Measurements from ENCODE around the gene OR11H7.
"Not testable (repeated sequence)": the region's sequence is repeated elsewhere in the genome, so short reads cannot be mapped to it uniquely, and the experiment has no call there.

Gene OR11H7

DNA sequence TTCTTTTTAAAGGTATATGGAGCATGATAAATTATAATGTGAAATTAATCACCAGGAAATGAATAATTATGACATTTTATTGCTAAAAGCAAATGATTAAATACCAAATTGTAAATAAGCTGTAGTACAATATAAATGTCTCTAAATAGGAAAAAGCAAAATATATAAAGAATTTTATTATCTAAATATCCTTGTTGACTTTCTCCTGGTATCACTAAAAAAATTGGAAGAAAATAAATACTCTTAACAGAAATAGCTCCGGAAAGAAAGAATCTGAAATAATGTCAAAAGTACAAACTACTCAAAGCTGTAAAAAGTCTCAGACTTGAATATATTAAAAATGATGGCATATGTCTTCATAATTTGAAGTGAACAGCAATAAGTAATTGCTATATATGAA, at the start of gene OR11H7:
TSS of gene OR11H7 (plus strand) at position 301 of the 400 bp plus-strand sequence.
- DNase-seq (ENCODE audit: low read depth in 2 of 2) = no peak

DNA sequence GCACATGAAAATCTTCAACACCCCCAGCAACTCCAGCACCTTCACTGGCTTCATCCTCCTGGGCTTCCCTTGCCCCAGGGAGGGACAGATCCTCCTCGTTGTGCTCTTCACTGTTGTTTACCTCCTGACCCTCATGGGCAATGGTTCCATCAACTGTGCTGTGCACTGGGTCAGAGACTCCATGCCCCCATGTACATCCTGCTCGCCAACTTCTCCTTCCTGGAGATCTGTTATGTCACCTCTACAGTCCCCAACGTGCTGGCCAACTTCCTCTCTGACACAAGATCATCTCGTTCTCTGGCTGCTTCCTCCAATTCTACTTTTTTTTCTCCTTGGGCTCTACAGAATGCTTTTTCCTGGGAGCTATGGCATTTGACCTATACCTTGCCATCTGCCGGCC, 49.6 kb upstream of the OR11H7 start:
- DNase-seq (ENCODE audit: low read depth in 2 of 2) = no peak

DNA sequence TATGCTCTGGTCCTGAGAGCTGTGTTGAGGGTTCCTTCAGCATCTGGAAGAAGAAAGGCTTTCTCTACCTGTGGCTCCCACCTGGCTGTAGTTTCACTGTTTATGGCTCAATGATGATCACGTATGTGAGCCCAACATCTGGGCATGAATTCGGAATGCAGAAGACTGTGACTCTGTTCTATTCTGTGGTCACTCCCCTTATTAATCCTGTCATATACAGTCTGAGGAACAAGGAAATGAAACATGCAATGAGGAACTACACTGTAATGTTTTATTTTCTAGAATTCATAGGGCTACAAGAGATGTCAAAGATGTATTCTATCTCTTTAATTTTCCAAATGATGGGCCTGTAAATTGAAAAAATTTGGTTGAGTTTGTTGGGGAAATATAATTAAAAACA, 48.9 kb upstream of the OR11H7 start:
- DNase-seq (ENCODE audit: low read depth in 2 of 2) = no peak

DNA sequence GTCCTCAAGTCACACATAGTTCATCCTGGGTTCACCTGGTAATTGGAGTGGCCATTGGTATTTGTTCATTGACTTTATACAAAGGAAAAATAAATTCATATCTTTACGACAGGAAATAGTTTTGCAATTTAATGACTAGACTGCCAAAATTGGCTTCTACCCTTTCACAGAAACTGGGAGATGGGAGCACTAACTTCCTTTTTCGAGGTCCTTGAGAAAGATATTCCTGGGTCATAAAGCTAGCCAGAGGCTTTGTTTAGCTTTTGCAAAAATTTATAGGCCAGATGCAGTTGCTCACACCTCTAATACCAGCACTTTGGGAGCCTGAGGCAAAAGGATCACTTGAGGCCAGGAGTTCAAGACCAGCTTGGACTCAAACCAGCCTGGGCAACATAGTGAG, 48.3 kb upstream of the OR11H7 start:
- DNase-seq (ENCODE audit: low read depth in 2 of 2) = no peak

- no peak for DNase-seq (ENCODE audit: low read depth in 2 of 2)
Measured at GRCh38 chr14:20184181-20184580, 44.6 kb upstream of the OR11H7 start.

DNA sequence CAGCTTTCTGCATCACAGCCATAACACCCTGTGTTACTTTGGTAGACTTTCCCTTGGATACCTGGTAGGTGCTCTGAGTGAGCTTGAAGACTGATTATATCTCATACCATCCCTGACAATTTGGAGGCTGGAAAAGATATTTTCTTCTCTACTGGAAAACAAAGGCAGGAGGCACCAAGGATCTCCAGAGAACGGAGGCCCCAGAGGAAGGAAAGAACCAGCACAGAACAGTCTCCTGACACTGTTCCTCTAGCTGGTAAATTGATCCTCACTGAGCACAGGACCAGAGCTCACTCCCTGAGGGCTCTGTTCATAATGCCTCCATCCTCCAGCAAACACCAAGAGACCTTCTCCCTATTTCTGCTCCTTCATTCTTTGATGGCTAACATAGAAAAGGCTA, 38.2 kb upstream of the OR11H7 start, which contains the start of gene OR11G2:
TSS of gene OR11G2 (plus strand) at position 301 of the 400 bp plus-strand sequence. CDS start 6,542 bp downstream, outside the sequence.
- no peak for DNase-seq (ENCODE audit: low read depth in 2 of 2)

- DNase-seq (ENCODE audit: low read depth in 2 of 2) = no peak
Measured at GRCh38 chr14:20191396-20191795, 37.4 kb upstream of the OR11H7 start.

GRCh38 chr14:20194101-20194500, 34.7 kb upstream of the OR11H7 start:
- DNase-seq (ENCODE audit: low read depth in 2 of 2) = no peak

DNA sequence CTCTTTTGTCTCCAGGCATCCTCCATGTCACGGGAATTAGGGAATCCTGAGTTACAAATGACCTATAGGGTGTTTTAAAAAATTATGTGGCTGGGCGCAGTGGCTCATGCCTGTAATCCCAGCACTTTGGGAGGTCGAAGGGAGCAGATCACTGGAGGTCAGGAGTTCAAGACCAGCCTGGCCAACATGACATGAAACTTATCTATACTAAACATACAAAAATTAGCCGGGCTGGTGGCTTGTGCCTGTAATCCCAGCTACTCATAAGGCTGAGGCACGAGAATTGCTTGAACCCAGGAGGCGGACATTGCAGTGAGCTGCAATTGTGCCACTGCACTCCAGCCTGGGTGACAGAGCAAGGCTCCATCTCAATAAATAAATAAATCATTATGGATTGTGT, 33.6 kb upstream of the OR11H7 start:
- DNase-seq (ENCODE audit: low read depth in 2 of 2) = not testable (repeated sequence)

DNA sequence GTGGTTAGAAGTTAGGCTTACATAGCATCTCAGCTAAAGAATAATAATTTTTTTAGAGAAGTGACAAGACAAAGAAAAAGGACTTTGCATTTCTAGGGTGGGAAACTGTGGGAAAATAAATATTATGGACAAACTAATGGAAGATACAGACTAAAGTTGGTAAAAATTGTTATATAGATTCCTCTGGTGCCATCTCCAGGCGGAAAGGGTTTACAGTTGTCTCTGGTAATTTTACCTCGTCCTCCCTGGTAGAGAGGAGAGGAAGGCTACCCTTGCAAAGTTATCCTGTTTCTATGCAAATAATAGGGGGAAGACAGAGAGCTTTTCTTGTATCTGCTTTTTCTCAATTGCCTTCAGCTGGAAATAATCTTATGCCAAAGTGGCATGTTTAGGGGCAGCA, 32.9 kb upstream of the OR11H7 start:
- DNase-seq (ENCODE audit: low read depth in 2 of 2) = no peak

DNA sequence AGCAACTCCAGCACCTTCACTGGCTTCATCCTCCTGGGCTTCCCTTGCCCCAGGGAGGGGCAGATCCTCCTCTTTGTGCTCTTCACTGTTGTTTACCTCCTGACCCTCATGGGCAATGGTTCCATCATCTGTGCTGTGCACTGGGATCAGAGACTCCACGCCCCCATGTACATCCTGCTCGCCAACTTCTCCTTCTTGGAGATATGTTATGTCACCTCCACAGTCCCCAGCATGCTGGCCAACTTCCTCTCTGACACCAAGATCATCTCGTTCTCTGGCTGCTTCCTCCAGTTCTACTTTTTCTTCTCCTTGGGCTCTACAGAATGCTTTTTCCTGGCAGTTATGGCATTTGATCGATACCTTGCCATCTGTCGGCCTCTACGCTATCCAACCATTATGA, 31.3 kb upstream of the OR11H7 start:
- no peak for DNase-seq (ENCODE audit: low read depth in 2 of 2)

DNA sequence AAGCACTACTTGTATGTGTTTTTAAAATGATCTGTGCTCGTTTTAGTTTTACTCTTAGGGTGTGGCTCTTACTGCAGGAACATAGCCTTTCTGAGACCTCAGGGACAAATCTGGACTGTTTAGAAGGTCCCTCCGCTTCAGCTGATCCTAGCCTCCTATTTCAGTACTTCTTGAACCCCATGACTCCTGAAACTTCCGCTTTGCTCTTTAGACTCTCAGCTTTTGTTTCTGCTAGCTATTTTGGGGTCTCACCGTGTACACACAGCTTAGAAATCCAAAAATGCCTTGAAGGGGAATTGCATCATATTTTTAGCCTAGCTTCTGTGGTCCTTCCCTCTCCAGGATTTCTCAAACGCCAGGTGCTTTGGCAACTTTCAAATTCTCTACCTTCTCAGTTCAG, 29.8 kb upstream of the OR11H7 start:
- DNase-seq (ENCODE audit: low read depth in 2 of 2) = no peak

- no peak for DNase-seq (ENCODE audit: low read depth in 2 of 2)
Measured at GRCh38 chr14:20204721-20205120, 24.1 kb upstream of the OR11H7 start.

GRCh38 chr14:20209595-20209994, 19.2 kb upstream of the OR11H7 start:
- no peak for DNase-seq (ENCODE audit: low read depth in 2 of 2)

DNA sequence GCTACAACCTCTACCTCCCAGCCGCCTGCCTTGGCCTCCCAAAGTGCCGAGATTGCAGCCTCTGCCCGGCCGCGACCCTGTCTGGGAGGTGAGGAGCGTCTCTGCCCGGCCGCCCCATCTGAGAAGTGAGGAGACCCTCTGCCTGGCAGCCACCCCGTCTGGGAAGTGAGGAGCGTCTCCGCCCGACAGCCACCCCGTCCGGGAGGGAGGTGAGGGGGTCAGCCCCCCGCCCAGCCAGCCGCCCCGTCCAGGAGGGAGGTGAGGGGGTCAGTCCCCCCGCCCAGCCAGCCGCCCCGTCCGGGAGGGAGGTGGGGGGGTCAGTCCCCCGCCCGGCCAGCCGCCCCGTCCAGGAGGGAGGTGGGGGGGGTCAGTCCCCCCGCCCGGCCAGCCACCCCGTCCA, 16.4 kb upstream of the OR11H7 start:
- not testable (repeated sequence) for DNase-seq (ENCODE audit: low read depth in 2 of 2)

DNA sequence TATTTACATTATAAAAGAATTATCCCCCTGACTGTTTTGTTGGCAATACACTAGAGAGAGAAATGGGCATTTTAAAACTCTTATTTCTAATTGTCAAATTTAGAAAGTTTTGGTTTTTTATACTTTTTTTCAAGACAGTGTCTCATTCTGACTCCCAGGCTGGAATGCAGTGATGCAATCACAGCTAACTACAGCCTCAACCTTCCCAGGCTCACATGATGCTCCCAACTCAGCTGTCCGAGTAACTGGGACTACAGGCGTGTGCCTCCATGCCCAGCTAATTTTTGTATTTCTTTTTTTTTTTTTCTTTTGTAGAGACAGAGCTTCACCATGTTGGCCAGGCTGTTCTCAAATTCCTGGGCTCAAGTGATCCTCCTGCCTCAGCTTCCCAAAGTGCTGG, 13.6 kb upstream of the OR11H7 start:
- DNase-seq (ENCODE audit: low read depth in 2 of 2) = no peak

GRCh38 chr14:20219033-20219432, 9.7 kb upstream of the OR11H7 start:
- DNase-seq (ENCODE audit: low read depth in 2 of 2) = no peak

DNA sequence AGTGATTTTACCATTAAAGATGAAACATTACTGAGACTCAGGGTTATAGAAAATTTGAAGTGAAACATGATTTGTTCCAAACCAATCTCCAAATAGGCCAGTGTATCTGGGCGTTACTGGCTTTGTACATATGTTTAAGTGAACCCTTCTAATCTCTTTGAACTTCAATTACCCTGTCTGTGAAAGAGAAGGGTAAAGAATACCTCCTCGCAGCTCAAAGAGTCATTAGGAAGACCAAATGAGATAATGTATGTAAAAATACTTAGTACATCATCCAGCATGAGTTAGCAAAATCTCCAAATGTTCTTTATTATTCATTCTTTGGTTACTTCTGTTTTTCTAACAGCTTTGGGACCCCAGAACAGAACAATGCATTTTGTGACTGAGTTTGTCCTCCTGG, 5.4 kb upstream of the OR11H7 start, which contains the start of gene OR11H6:
TSS of gene OR11H6 (plus strand) at position 301 of the 400 bp plus-strand sequence. CDS start at position 301, 0 bp downstream.
- no peak for DNase-seq (ENCODE audit: low read depth in 2 of 2)

GRCh38 chr14:20235415-20235814, 6.6 kb downstream of the OR11H7 start:
- DNase-seq (ENCODE audit: low read depth in 2 of 2) = not testable (repeated sequence)

- DNase-seq (ENCODE audit: low read depth in 2 of 2) = no peak
Measured at GRCh38 chr14:20247646-20248246, 19.0 kb downstream of the OR11H7 start.

DNA sequence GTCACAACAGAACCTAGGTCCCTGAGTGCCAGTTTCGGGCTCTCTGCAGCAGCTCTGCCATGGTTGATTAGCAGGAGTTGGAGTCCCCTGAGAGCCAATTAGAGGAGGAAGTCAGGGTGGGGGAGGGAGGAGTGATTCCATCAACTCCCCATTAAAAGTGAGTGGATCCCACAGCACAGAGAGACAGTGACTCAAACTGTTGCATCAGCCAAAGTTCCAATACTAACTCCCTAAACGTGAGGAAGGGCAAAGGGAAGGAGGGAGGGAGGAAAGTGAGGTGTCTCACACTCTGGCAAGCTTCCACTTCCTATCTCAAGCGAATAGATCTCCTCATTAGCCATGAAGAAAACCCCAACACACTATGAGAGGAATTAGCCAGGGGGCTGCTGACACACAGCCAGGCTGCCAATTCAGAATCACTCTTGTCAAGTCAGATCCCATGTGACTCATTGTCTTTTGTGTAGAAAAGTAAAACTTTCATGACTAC, 33.9 kb downstream of the OR11H7 start:
- no peak for DNase-seq (ENCODE audit: low read depth in 2 of 2)

- DNase-seq (ENCODE audit: low read depth in 2 of 2) = not testable (repeated sequence)
Measured at GRCh38 chr14:20264361-20264760, 35.6 kb downstream of the OR11H7 start.

GRCh38 chr14:20274062-20274461, 45.3 kb downstream of the OR11H7 start:
- no peak for DNase-seq (ENCODE audit: low read depth in 2 of 2)

- DNase-seq (ENCODE audit: low read depth in 2 of 2) = no peak
Measured at GRCh38 chr14:20277409-20277808, 48.6 kb downstream of the OR11H7 start.
